Left forelimb (tissue), 1 donor: Measurements from ENCODE around the gene FOXA3.

ENCODE experiments used
- DNase-seq: peaks from one replicate; pipeline ENCODE4 v3.0.0-alpha.2; 2018; ENCODE audit warnings: low spot score

FOXA3 gene

GRCh38 chr19:45863840-45864628 is at the start of gene FOXA3:
TSS of gene FOXA3 (plus strand) at chr19:45864326. CDS start at chr19:45864457, 131 bp downstream.
- DNase-seq, result no peak

DNA sequence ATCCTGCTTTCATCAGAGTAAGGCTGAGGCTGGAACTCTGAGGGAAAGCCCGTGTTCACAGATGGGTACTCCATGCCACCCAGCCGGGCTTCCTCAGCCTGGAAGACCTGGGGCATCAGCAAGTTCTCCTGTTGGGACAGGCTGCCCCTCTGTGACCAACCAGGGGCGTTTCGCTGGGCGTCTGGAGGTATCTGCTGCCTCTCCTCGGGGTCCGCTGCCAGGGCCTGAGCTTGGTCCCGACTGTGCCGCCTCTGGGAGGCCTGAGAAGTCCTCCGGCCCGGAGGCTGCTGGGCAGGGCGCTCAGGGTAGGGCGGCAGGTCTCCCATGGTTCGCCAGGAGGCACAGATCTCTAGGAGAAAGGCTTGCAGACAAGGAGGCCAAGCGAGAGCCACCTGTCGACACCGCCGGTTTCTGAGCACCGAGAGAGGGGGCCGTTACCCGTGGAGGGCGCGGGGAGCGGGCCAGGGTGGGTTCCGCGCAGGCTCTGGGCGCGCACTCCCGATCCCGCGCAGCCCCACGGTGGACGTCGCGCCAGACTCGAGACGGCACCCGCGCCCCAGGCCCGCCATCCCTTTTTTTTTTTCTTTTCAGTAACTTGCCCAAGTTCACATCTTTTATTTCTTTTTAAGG is 49.2 kb upstream of the FOXA3 start, which contains the start of gene RSPH6A:
Gene RSPH6A (minus strand): TSS at position 458 of the 630 bp plus-strand sequence. CDS start 132 bp downstream, at position 326.
- DNase-seq, result no peak

GRCh38 chr19:45815481-45816216 is 48.5 kb upstream of the FOXA3 start:
- peak; percentile 79 for DNase-seq

GRCh38 chr19:45816236-45817009 is 47.7 kb upstream of the FOXA3 start:
- no peak for DNase-seq

DNA sequence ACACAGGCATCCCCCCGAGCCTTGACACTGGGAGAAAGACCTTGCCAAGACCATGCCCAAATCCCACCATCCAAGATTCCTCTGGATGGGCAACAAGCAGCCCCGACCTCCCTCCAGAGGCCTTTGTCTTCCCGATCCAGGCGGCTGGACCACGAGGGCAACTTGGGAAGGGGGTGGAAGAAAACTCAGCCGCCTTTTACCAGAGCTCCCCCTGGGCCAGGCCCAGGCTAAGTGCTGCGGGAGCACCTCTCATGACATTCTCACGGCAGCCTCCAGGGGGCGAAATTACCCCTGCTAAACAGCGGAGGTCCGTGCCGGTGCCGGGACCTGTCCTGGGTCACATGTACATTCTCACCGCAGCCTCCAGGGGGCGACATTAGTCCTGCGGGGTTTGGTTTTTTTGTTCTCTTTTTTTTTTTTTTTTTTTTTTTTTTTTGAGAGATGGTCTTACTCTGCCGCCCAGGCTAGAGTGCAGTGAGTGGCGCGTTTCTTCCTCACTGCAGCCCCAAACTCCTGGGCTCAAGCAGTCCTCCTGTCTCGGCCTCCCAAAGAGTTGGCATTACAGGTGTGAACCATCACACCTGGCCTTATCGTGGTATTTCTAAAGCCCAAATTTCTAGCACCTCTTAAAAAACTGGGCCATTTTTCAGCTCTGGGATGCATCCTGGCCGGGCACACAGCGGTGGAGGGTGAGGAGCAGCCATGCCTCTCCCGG is 47.0 kb upstream of the FOXA3 start:
- peak; percentile 93 for DNase-seq

DNA sequence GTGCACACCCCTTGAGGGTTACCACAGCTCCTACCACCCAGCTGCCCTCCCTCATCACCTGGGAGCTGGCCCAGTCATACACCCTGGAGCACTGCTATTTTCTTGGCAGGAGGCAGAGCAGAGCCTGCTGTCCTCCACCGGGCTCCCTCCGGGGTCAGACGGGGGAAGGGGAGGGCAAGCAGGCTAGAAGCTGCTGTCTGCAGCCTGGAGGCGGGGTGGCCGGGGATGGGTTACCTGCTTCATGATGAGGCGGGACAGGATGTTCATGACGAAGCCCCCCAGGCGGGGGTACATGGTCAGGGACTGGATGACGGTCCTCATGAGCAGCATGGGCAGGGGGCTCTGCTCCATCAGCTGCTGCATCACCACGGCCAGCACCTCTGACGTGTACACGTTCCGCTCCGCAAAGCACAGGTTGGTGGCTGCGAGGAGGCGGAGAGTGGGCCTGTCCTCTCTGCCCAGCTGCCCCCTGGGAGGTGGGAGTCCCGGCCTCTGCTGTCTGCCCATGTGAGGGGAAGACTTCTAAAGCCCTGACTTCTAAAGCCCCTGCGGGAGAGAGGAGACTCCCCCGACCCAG is 46.3 kb upstream of the FOXA3 start:
- DNase-seq, result no peak

DNA sequence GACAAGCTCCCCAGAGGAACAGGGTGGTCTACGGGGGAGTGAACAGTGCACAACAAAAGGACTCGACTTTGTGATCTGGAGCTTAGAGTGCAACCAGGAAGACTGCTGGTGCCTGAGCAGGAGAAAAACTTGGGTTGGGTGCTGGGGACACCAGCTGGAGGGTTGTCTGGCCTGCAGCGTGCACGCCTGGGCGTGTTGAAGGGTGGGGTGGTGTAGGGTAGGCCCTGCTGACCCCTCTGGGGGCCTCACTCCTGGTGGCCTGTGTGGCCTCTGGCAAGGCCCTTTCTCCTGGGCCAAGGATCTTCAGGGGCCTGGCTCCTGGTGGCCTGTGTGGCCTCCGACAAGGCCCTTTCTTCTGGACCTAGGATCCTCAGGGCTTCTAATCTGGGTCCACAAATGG is 44.4 kb upstream of the FOXA3 start:
- DNase-seq, result no peak

- DNase-seq, result no peak
Measured at GRCh38 chr19:45820413-45821102, 43.6 kb upstream of the FOXA3 start.

DNA sequence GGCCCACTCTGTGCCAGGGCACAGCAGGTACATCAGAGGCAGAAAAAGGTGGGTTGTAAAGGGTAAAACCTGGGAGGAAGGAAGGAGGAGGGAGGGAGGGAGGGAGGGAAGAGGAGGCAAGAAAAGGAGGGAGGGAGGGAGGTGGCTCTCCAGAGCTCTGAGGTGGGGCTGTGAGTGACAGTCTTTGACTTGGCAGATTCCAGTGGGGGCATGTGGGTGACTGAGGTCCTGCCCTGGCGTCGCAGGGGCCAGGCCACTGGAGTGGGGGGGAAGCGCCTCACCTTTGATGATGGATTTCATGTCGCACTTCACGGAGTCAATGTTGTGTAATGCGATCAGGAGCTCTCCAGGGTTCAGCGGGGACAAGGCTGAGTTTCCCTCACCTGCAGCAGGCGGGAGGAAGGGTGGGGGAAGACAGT is 43.0 kb upstream of the FOXA3 start:
- DNase-seq, result no peak

DNA sequence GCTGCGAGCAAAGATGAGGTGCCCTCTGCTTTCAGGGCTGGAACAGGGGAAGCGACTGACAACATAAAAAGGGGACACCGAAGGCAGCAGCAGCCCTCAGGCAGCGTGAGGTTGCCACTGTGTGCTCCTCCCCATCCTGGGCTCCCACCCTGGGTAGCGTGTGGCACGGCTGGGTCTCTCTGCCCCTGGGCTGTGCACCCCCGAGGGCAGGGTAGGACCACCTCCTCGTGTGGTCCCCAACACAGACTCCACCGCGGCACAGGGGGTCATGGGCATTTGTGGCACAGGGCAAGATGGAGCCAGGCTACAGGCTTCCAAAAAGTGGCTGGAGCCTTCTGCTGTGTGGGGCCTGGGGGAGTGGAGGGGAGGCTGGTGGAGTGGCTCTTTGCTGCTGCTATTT is 42.6 kb upstream of the FOXA3 start:
- no peak for DNase-seq

DNA sequence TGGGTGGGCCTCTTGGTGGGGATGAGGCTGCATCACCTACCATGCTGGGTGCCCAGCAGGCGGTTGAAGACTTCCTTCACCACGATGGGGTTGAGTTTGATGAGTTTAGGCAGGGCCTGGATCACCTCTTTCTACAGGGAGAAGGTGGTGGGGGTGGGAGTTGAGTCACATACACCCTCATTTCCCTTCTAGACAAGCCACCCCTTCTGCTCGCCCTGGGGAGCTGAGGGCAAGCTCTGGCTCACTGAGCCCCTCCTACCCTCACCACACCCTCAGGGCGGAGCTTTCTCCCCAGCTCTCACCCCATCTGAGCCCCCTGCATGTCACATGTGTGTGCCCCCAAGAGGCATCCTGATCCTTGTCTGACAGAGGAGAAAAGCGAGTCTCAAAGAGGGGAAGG is 41.4 kb upstream of the FOXA3 start:
- DNase-seq, result no peak

DNA sequence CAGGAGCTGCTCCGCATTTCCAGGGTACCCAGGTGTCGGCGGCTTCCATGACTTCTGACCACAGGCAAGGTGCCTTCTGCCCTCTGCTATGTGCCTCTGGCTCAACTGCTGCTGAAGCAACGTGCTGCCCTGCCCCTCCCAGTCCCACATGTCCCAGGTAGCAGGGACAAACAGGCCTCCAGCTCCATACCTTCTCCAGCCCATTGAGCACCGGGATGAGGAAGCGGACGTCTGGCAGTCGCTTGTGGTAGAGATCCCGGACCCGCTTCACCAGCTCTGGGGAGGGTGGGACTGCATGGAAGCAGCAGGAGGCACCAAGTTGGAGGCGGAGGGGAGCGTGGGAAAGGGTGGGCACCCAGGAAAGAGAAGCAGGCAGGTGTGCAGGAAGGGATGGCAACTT is 40.9 kb upstream of the FOXA3 start:
- no peak for DNase-seq

DNA sequence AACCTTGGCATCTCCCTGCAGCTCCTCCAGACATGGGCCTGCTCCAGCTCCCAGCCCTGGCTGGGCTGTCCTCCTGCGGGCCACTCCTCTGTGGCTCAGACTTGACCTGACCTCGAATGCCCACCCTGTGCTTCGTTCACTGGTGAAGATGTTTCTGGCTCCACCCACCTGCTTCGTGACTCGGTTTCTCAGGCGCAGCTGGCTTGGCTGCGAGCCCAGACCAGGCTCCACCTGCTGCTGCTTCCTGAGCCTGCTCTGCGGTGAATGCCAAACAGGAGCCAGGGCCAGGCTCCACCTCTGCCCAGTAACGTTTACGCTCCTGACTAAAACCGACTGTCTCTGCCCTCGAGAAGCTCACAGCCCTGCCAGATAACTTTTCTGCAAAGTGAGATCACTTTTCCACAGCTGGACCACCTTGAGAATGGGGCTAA is 40.1 kb upstream of the FOXA3 start:
- DNase-seq, result no peak

DNA sequence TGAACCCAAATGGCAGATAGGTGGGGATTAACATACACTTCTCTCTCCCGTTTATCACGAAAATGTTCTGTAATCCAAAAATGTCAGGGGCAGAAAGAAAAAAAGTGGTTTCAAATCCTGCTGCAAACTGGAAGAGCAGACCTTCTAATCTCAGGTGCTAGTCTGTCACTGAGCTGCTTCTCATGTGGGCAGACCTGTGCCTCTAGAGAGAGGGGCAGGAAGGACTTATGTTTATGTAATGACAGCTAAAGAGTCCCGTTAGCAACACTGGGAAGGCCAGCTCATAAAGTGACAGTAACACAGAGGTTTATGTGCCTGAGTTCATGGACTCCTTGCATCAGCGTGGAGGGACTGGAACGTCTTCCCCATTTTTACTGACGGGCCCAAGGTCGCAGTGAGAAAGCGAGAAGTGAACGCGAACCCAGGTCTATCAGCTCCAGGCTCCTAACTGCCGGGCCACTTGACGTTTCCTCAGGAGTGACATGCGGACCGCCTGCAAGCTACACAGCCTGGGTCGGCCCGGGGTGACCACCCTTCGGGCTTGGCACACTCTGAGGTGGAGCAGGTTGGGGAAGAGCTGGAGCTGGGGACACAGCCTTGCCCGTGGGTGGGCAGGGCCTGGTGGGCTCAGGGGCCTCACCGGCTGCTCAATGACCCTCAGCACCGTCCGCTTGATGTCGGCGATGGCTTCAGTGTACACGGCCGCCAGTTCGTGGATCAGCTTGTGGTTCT is 39.4 kb upstream of the FOXA3 start:
- DNase-seq, result no peak

DNA sequence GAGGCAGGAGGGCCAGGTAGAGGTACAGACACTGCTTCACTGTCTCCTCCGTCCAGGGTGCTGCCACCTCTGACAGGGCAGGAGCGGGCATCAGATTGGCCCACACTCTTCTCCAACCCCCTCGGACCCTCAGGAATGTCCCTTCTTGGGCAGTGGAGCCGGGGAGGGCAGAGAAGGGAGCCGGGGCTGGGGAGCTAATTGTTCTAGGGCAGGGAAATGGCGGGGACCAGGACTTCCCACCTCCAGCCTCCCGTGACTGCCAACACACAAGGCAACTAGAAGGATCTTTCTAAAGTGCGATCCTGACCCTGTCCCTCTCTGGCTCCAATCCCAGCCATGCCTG is 38.9 kb upstream of the FOXA3 start:
- no peak for DNase-seq

DNA sequence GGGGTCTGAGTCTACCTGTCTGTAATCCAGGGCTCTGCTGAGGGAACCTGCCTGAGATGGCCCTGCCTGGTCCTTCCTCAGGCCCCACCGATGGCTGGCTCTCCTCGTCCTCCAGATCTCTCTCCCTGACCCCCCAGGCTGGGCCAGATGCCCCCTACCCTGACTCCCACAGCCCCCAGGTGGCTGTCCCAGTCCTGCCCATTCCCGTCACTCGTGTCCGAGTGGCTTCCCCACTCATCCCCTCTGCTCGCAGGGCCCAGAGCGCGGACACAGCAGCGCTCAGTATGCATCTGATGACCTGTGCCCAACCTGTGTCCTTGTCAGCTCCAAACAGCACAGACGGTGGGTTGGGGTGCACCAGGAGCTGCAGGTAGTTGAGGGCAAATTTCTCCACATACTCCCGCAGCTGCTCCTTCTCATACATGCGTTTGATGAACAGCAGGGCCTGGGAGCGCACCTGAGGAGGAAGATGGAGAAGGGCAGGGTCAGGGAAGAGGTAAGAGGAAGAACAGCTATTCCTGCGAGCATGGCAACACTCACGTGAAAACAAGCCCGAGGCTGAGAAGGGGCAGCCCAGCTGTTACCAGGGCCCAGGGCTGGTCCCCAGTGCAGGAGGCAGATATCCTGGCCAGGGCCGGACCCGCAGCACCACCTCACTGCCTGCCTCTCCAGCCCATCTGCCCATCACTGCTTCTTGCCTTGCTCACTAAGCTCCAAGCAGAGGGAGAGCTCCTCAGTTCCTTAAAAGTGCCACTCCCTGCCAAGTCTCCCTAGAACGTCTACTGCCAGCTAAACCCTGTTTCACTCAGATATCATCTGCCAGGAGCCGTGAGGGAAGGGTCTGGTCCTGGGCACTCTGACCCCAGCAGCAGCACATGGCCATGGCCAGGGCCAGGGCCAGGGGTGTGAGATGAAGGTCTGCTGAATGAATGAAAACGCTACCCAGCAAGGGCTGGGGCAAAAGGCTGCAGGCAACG is 37.9 kb upstream of the FOXA3 start:
- DNase-seq, result no peak

DNA sequence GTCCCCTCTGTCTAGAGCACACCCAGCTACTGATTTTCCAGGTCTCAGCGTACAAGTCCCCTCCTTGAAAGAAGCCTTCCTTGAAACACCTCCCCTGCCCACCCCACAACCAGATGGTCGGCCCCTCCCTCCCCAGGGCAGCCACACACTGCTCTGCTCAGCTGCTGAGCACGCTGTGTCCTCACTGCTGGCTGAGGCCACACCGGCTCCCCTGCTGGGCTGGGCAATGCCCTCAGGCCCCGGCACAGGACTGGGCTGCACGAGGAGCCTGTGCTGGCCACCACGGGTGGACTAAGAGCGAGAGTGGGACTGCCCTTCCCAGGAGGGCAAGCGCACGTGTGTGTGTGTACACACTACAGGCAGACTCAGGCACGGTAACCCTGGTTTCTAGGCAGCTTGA is 37.2 kb upstream of the FOXA3 start:
- DNase-seq, result no peak

GRCh38 chr19:45827459-45828093 is 36.5 kb upstream of the FOXA3 start:
- no peak for DNase-seq
